ENCODE data around the gene MARK3. TPM values are rescaled to one million over a fixed set of nuclear protein-coding genes. Genes with fewer than 3 reads are reported as not detected.

The MARK3 gene
- total RNA-seq, 5 donors from 2014 or later (not counting 1 experiment from before 2014, with no cell fraction given) = 94.7 to 128 (median 107) TPM

DNA sequence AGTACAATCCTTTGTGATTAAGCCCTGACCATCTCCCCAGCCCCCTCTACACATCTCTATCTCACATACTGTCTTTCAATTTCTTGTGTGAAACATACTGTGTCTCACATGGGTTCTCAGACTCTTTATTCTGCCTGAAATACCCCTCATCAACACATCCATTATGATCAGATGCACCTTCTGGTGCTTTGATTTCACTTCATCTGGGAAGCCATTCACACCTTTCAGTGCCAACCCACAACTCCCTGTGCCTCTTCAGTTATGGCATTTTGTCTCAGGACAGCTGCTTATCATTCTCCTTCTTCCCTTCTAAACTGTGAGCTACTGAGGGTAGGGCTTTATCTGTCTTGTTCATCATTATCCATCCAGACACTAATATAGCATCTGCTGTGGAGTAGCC is 78.6 kb downstream of the MARK3 start:
- peaks cover 4 to 5% of the 10 kb centered on the region in 2 experiments for H3K4me1 ChIP-seq (ENCODE audit: control insufficient read depth in 1 of 2, extremely low read depth in 1 of 2, insufficient read depth in 2 of 2, low read length in 2 of 2)
- DNase-seq = no peak
- no peaks in the 10 kb centered on the region for H3K9me3 ChIP-seq
- H3K27me3 ChIP-seq (replicated peaks in 1 of 2; ENCODE audit: control insufficient read depth in 2 of 2, extremely low read depth in 1 of 2, insufficient read depth in 2 of 2, low read length in 1 of 2) = no peaks in the 10 kb centered on the region
- ChIA-PET CTCF (no interaction called here), POLR2A (interaction anchor here in 1 of 2 donors (0.6 to 0.7 kb wide), 2 partner anchors 20 to 809 kb away, joined by 3 to 6 read pairs; no protein-coding TSS in a partner anchor)
- peaks cover 15 to 19% (median 18%) of the 10 kb centered on the region in 3 donors for H3K4me1 Mint-ChIP-seq
- H3K27ac ChIP-seq (ENCODE audit: low read length) = no peak overlapping the region
- H3K4me3 ChIP-seq (ENCODE audit: control insufficient read depth in 1 of 2, extremely low read depth in 1 of 2, low read length in 1 of 2) = no peak overlapping the region
- H3K9me3 Mint-ChIP-seq = no peaks in the 10 kb centered on the region
- peak overlapping the region in 1 of 2 donors; percentile 7 for H3K27ac Mint-ChIP-seq
- peaks cover 47% of the 10 kb centered on the region for H3K36me3 Mint-ChIP-seq
- H3K4me3 Mint-ChIP-seq = no peak overlapping the region
- H3K36me3 ChIP-seq (ENCODE audit: control insufficient read depth in 2 of 2, extremely low read depth in 1 of 2, insufficient read depth in 1 of 2, low read length in 1 of 2) = peaks cover 19 to 49% of the 10 kb centered on the region in 2 donors
- no peak for ATAC-seq (replicated peaks in 1 of 4)
- H3K27me3 Mint-ChIP-seq = no peaks in the 10 kb centered on the region

DNA sequence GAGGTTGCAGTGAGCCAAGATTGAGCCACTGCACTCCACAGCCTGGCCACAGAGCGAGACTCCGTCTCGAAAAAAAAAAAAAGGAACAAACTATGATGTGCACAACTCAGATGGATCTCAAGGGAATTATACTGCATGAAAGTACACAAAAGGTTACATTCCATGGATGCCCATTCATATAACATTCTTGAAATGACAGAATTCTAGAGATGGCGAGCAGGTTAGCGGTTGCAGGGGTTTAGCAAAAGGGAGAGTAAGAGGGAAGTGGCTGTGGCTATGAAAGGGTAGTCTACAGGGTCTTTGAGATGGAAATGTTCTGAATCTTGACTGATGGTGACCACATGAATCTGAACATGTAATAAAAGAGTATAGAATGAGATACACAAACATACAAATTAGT is 87.7 kb downstream of the MARK3 start:
- H3K36me3 Mint-ChIP-seq = peaks cover 57% of the 10 kb centered on the region
- 70% methylated on average over 2 of the region's 5 CpGs for WGBS (ENCODE audit: insufficient coverage)
- H3K36me3 ChIP-seq (ENCODE audit: control insufficient read depth in 2 of 2, extremely low read depth in 1 of 2, insufficient read depth in 1 of 2, low read length in 1 of 2) = peaks cover 15 to 77% of the 10 kb centered on the region in 2 donors

DNA sequence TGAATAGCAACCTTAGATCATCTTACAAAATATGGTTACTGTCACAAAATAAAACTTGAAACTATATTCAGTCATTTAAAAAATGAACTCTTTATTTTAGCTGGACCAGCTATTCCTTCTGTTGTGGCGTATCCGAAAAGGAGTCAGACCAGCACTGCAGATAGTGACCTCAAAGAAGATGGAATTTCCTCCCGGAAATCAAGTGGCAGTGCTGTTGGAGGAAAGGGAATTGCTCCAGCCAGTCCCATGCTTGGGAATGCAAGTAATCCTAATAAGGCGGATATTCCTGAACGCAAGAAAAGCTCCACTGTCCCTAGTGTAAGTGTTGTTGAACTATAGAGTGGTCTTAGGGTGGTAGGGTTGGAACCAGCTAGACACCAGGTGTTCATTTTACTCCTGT is 89.7 kb downstream of the MARK3 start:
- DNase-seq = no peak
- Mint-ChIP-seq H3K27me3 (no peaks in the 10 kb centered on the region), H3K27ac (no peak overlapping the region), H3K4me3 (no peak overlapping the region), H3K4me1 (peaks cover 3 to 4% (median 3%) of the 10 kb centered on the region in 3 donors), H3K9me3 (no peaks in the 10 kb centered on the region), H3K36me3 (peaks cover 51% of the 10 kb centered on the region)
- WGBS (ENCODE audit: insufficient coverage) = 98% methylated on average over 4 of the region's 5 CpGs
- Histone ChIP-seq H3K4me1 (ENCODE audit: control insufficient read depth in 1 of 2, extremely low read depth in 1 of 2, insufficient read depth in 2 of 2, low read length in 2 of 2) (peaks cover 0 to 2% of the 10 kb centered on the region in 2 experiments), H3K9me3 (no peaks in the 10 kb centered on the region), H3K27ac (ENCODE audit: low read length) (no peak overlapping the region), H3K36me3 (ENCODE audit: control insufficient read depth in 2 of 2, extremely low read depth in 1 of 2, insufficient read depth in 1 of 2, low read length in 1 of 2) (peaks cover 11 to 73% of the 10 kb centered on the region in 2 donors), H3K27me3 (replicated peaks in 1 of 2; ENCODE audit: control insufficient read depth in 2 of 2, extremely low read depth in 1 of 2, insufficient read depth in 2 of 2, low read length in 1 of 2) (no peaks in the 10 kb centered on the region), H3K4me3 (ENCODE audit: control insufficient read depth in 1 of 2, extremely low read depth in 1 of 2, low read length in 1 of 2) (no peak overlapping the region)
- no peak for ATAC-seq (replicated peaks in 1 of 4)
- ChIA-PET POLR2A (no interaction called here), CTCF (interaction anchor here in 1 of 2 donors (0.7 kb wide), 1 partner anchor 977 kb away, joined by 3 read pairs; no protein-coding TSS in a partner anchor)

More for the DNA sequence above, 87.7 kb downstream of the MARK3 start:
- no peak for DNase-seq
- H3K9me3 ChIP-seq = no peaks in the 10 kb centered on the region
- no peaks in the 10 kb centered on the region for H3K4me1 ChIP-seq (ENCODE audit: control insufficient read depth in 1 of 2, extremely low read depth in 1 of 2, insufficient read depth in 2 of 2, low read length in 2 of 2)
- H3K27me3 Mint-ChIP-seq = no peaks in the 10 kb centered on the region
- no peak overlapping the region for H3K27ac ChIP-seq (ENCODE audit: low read length)
- H3K4me3 Mint-ChIP-seq = no peak overlapping the region
- ChIA-PET CTCF (interaction anchor here in 1 of 2 donors (0.7 kb wide), 1 partner anchor 781 kb away, joined by 4 read pairs; no protein-coding TSS in a partner anchor), POLR2A (no interaction called here)
- H3K27me3 ChIP-seq (replicated peaks in 1 of 2; ENCODE audit: control insufficient read depth in 2 of 2, extremely low read depth in 1 of 2, insufficient read depth in 2 of 2, low read length in 1 of 2) = no peaks in the 10 kb centered on the region
- ATAC-seq (replicated peaks in 1 of 4) = no peak
- no peak overlapping the region for H3K27ac Mint-ChIP-seq
- H3K4me3 ChIP-seq (ENCODE audit: control insufficient read depth in 1 of 2, extremely low read depth in 1 of 2, low read length in 1 of 2) = no peak overlapping the region
- H3K4me1 Mint-ChIP-seq = no peaks in the 10 kb centered on the region
- H3K9me3 Mint-ChIP-seq = no peaks in the 10 kb centered on the region

DNA sequence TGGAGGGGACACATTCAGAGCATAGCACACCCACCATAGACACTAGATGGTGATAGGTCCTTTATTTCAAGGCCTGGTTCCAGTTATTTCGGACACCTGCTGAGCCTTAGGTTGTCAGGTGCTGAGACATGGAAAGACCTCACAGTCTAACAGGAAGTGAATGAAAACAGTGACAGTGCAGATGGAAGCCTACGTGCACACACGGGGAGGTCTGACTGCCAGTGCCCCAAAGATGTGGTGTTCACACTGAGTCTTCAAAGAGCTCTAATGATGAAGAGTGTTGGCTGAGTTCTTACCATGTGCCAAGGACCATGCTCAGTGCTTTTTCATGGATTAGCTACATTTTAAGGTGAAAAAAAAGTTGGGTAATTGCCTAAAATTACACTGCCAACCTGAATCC is 90.8 kb downstream of the MARK3 start:
- H3K4me3 ChIP-seq (ENCODE audit: control insufficient read depth in 1 of 2, extremely low read depth in 1 of 2, low read length in 1 of 2) = no peak overlapping the region
- Mint-ChIP-seq H3K4me3 (no peak overlapping the region), H3K9me3 (no peaks in the 10 kb centered on the region), H3K27ac (no peak overlapping the region), H3K4me1 (peaks cover 14 to 15% (median 15%) of the 10 kb centered on the region in 3 donors), H3K27me3 (no peaks in the 10 kb centered on the region), H3K36me3 (peaks cover 49% of the 10 kb centered on the region)
- ATAC-seq (replicated peaks in 1 of 4) (peak in 3 of 4 experiments; percentile 32 to 45 (median 44)), DNase-seq (peak in 1 of 35 experiments; percentile 10)
- H3K9me3 ChIP-seq = no peaks in the 10 kb centered on the region
- H3K27ac ChIP-seq (ENCODE audit: low read length) = no peak overlapping the region
- peaks cover 11 to 71% of the 10 kb centered on the region in 2 donors for H3K36me3 ChIP-seq (ENCODE audit: control insufficient read depth in 2 of 2, extremely low read depth in 1 of 2, insufficient read depth in 1 of 2, low read length in 1 of 2)
- WGBS (ENCODE audit: insufficient coverage) = 54% methylated on average over 2 of the region's 3 CpGs
- CTCF ChIA-PET = interaction anchor here in 1 of 2 donors (1.1 kb wide), 1 partner anchor 9 kb away, joined by 6 read pairs; no protein-coding TSS in a partner anchor
- H3K4me1 ChIP-seq (ENCODE audit: control insufficient read depth in 1 of 2, extremely low read depth in 1 of 2, insufficient read depth in 2 of 2, low read length in 2 of 2) = peaks cover 5 to 8% of the 10 kb centered on the region in 2 experiments
- no peaks in the 10 kb centered on the region for H3K27me3 ChIP-seq (replicated peaks in 1 of 2; ENCODE audit: control insufficient read depth in 2 of 2, extremely low read depth in 1 of 2, insufficient read depth in 2 of 2, low read length in 1 of 2)
- POLR2A ChIA-PET = no interaction called here

DNA sequence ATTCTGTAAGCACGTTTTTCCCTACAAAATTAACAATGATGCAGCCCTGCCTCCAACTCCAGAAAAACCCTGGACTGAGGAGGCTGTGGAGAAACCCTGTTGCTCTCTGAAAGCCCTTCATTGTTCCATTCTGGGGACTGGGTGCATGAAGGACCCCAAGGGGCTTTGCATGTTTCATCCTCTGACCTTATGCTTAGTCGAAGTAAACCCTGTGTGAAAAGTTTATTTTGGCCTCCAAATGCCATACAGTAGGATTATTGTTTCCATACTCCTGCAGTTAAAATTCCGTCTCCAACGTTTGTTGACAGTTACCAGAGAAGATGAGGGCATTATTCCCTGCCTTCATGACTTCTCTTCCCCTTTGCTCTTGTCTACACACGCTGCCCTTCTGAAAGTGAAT is 91.4 kb downstream of the MARK3 start:
- no peaks in the 10 kb centered on the region for H3K9me3 ChIP-seq
- peaks cover 11 to 70% of the 10 kb centered on the region in 2 donors for H3K36me3 ChIP-seq (ENCODE audit: control insufficient read depth in 2 of 2, extremely low read depth in 1 of 2, insufficient read depth in 1 of 2, low read length in 1 of 2)
- no peak overlapping the region for H3K27ac ChIP-seq (ENCODE audit: low read length)
- 100% methylated on average over 2 of the region's 5 CpGs for WGBS (ENCODE audit: insufficient coverage)
- peaks cover 5 to 8% of the 10 kb centered on the region in 2 experiments for H3K4me1 ChIP-seq (ENCODE audit: control insufficient read depth in 1 of 2, extremely low read depth in 1 of 2, insufficient read depth in 2 of 2, low read length in 2 of 2)
- H3K27me3 ChIP-seq (replicated peaks in 1 of 2; ENCODE audit: control insufficient read depth in 2 of 2, extremely low read depth in 1 of 2, insufficient read depth in 2 of 2, low read length in 1 of 2) = no peaks in the 10 kb centered on the region
- no peaks in the 10 kb centered on the region for H3K27me3 Mint-ChIP-seq
- no peak overlapping the region for H3K4me3 Mint-ChIP-seq
- DNase-seq (no peak), ATAC-seq (replicated peaks in 1 of 4) (no peak)
- H3K4me3 ChIP-seq (ENCODE audit: control insufficient read depth in 1 of 2, extremely low read depth in 1 of 2, low read length in 1 of 2) = no peak overlapping the region
- ChIA-PET CTCF (interaction anchor here in 1 of 2 donors (1.1 kb wide), 1 partner anchor 10 kb away, joined by 6 read pairs; no protein-coding TSS in a partner anchor), POLR2A (interaction anchor here (0.6 to 0.7 kb wide), 2 partner anchors 82 to 137 kb away, joined by 3 to 4 read pairs; no protein-coding TSS in a partner anchor)
- no peak overlapping the region for H3K27ac Mint-ChIP-seq
- no peaks in the 10 kb centered on the region for H3K9me3 Mint-ChIP-seq
- H3K36me3 Mint-ChIP-seq = peaks cover 51% of the 10 kb centered on the region
- peaks cover 16 to 17% (median 17%) of the 10 kb centered on the region in 3 donors for H3K4me1 Mint-ChIP-seq

DNA sequence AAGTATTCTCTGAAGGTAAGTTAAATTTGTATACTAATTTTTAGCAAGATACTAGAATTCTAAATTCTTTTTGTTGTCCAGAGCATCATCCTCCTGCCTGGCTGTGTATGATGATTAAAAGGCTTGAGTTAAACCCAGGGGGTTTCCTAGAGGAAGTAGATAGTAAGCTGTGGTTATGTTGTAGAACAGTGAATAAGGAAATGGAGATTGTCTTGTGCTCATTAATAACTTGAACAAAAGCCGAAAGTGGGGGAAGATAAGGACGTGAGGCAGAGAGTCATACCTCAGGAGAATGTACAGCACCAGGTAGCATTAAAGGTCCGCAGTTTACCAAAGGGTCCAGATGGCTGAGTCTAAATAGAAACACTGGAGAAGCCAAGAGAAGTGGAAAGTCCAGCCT is 95.4 kb downstream of the MARK3 start:
- H3K4me3 ChIP-seq (ENCODE audit: control insufficient read depth in 1 of 2, extremely low read depth in 1 of 2, low read length in 1 of 2) = no peak overlapping the region
- WGBS (ENCODE audit: insufficient coverage) = 36% methylated on average over 3 of the region's 3 CpGs
- no peaks in the 10 kb centered on the region for H3K9me3 Mint-ChIP-seq
- no peaks in the 10 kb centered on the region for H3K27me3 ChIP-seq (replicated peaks in 1 of 2; ENCODE audit: control insufficient read depth in 2 of 2, extremely low read depth in 1 of 2, insufficient read depth in 2 of 2, low read length in 1 of 2)
- no peak overlapping the region for H3K27ac ChIP-seq (ENCODE audit: low read length)
- no peak overlapping the region for H3K4me3 Mint-ChIP-seq
- peak in 1 of 35 experiments; percentile 41 for DNase-seq
- H3K36me3 ChIP-seq (ENCODE audit: control insufficient read depth in 2 of 2, extremely low read depth in 1 of 2, insufficient read depth in 1 of 2, low read length in 1 of 2) = peaks cover 11 to 53% of the 10 kb centered on the region in 2 donors
- peak in 2 of 4 experiments; percentile 38 to 88 for ATAC-seq (replicated peaks in 1 of 4)
- H3K9me3 ChIP-seq = no peaks in the 10 kb centered on the region
- H3K27ac Mint-ChIP-seq = peak overlapping the region in 1 of 2 donors; percentile 1
- POLR2A ChIA-PET = interaction anchor here in 1 of 2 donors (0.5 kb wide), 1 partner anchor 21 kb away, joined by 5 read pairs; no protein-coding TSS in a partner anchor
- H3K4me1 Mint-ChIP-seq = peaks cover 16 to 17% (median 17%) of the 10 kb centered on the region in 3 donors
- H3K27me3 Mint-ChIP-seq = no peaks in the 10 kb centered on the region
- H3K4me1 ChIP-seq (ENCODE audit: control insufficient read depth in 1 of 2, extremely low read depth in 1 of 2, insufficient read depth in 2 of 2, low read length in 2 of 2) = peaks cover 5 to 8% of the 10 kb centered on the region in 2 experiments
- CTCF ChIA-PET = no interaction called here
- H3K36me3 Mint-ChIP-seq = peaks cover 41% of the 10 kb centered on the region
